T-helper 17 cell (primary cell): Measurements from ENCODE around the gene CAPN11. TPM values are rescaled to one million over a fixed set of nuclear protein-coding genes. Genes with fewer than 3 reads are reported as not detected.
A peak's percentile ranks its signal among the peaks of the same experiment; 100 is the strongest.

Source experiments
- ATAC-seq: fragments of 150-1000 bp; cut with Tn5 transposase; 2 replicates; pipeline ENCODE4 v1.10.0; 2021; ENCODE audit warnings: mild to moderate bottlenecking, moderate library complexity
- DNase-seq, 3 donors: peaks; one replicate each; pipeline versions ENCODE4 v3.0.0 to v3.0.0-alpha.2; 2020 to 2021
- H3K9me3 ChIP-seq: one replicate; pipeline ENCODE4 v1.7.0; 2013; ENCODE audit warnings: low read length, mild to moderate bottlenecking; ENCODE audit not compliant: control insufficient read depth, poor library complexity, severe bottlenecking
- H3K27ac Mint-ChIP-seq: one replicate; pipeline ENCODE4 v1.8.0; 2022; ENCODE audit warnings: mild to moderate bottlenecking, moderate library complexity, mixed read lengths
- H3K27me3 Mint-ChIP-seq: one replicate; pipeline ENCODE4 v1.8.0; 2022; ENCODE audit warnings: mixed read lengths
- H3K36me3 Mint-ChIP-seq: one replicate; pipeline ENCODE4 v1.8.0; 2022; ENCODE audit warnings: low read depth, mixed read lengths
- H3K4me1 Mint-ChIP-seq: one replicate; pipeline ENCODE4 v1.8.0; 2022; ENCODE audit warnings: mild to moderate bottlenecking, mixed read lengths
- H3K4me3 Mint-ChIP-seq: one replicate; pipeline ENCODE4 v1.8.0; 2022; ENCODE audit warnings: mild to moderate bottlenecking, moderate library complexity, mixed read lengths
- total RNA-seq, 4 donors: library from RNA in 2 of 4; stranded (reverse) in 2 of 4; gene quantifications; one replicate each; pipeline ENCODE4 v1.2.3 and lab custom pipeline; 2022 to 2026

Gene CAPN11
- total RNA-seq, 2 donors from 2014 or later, result 0.26 to 1.0 TPM

DNA sequence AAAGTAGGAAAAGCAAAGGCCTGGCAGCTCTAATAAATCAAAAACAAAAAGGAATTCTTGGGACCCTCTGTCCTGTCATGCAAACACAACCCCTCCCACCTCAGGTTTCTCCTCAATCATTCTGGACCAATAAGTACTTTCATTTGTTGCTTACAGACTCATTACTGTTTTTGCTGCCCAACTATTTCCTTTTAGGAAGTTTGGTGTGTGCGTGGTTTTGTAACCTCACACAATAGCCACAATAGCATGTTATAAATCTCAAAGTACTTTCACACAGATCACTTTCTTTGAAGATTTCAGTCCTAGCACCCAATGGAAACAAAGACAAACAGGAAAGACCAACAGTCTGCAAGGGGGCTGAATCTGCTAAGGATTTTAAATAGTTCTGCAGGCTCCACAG is 35.8 kb upstream of the CAPN11 start:
- H3K9me3 ChIP-seq, result no peaks in the 10 kb centered on the region
- Mint-ChIP-seq H3K4me3 (peak overlapping the region; percentile 84), H3K4me1 (peaks cover 57% of the 10 kb centered on the region), H3K27me3 (no peaks in the 10 kb centered on the region), H3K27ac (peak overlapping the region; percentile 84), H3K36me3 (peaks cover 3% of the 10 kb centered on the region)
- no peak for DNase-seq
- ATAC-seq, result no peak

DNA sequence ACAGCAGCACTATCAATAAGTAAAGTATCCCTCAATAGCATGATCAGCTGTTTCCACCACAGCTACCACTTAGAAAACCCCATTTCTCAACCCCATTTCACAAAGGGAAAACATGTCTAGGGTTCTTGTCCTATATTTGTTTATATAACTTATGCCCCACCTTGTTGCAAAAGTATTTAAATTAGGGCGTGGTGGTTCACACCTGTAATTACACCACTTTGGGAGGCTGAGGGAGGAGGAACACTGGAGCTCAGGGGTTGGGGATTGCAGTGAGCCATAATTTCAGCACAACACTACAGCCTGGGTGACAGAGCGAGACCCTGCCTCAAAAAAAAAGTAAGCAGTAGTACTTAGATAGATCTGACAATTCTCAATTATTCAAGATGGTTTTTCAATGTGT is 35.1 kb upstream of the CAPN11 start:
- DNase-seq (no peak), ATAC-seq (no peak)
- Mint-ChIP-seq H3K4me1 (peaks cover 57% of the 10 kb centered on the region), H3K4me3 (peak overlapping the region; percentile 49), H3K27ac (peak overlapping the region; percentile 84), H3K27me3 (no peaks in the 10 kb centered on the region), H3K36me3 (peaks cover 3% of the 10 kb centered on the region)
- no peaks in the 10 kb centered on the region for H3K9me3 ChIP-seq

DNA sequence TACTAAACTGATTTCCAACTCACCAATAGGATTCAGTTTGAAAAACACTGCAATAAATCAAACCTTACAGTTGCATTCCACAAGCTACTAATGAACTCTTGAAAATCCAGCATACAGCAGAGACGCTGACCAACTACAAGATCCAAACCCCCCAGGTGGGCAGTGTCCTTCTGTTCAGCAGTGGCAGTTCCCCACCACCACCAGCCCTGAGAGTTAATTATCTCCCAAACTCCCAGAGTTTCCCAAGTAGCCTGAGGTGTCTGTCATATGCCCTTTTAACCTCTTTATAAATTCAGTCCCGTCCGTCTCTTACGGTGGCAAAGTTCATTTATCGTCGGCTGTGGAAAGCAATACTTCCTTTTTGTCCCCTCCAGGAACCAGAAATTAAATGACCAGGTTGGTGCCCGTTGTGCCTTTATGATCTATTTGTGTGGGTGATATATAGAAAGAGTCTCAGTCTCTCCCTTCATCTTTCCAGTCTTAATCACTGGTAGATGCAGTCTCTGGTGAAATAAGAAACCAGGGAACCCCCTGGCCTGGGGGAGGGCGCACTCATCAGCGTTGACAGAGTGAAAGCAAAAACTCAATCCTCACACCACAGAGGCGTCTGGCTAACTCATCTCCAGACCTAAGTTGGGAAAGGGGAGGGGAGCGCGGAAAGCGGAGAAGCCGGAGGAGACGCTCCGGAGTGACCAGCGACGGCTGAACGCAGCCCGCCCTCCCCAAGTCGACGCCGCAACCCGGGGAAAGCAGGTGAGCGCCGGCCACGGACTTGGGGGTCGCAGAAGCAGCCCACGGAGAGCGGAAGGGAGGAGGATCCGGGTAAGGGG is 32.1 kb upstream of the CAPN11 start:
- Mint-ChIP-seq H3K4me3 (peak overlapping the region; percentile 99), H3K36me3 (peaks cover 3% of the 10 kb centered on the region), H3K27me3 (no peaks in the 10 kb centered on the region), H3K27ac (peak overlapping the region; percentile 98), H3K4me1 (peaks cover 40% of the 10 kb centered on the region)
- no peaks in the 10 kb centered on the region for H3K9me3 ChIP-seq
- DNase-seq (peak; percentile 41 to 60 (median 59)), ATAC-seq (peak; percentile 74)

DNA sequence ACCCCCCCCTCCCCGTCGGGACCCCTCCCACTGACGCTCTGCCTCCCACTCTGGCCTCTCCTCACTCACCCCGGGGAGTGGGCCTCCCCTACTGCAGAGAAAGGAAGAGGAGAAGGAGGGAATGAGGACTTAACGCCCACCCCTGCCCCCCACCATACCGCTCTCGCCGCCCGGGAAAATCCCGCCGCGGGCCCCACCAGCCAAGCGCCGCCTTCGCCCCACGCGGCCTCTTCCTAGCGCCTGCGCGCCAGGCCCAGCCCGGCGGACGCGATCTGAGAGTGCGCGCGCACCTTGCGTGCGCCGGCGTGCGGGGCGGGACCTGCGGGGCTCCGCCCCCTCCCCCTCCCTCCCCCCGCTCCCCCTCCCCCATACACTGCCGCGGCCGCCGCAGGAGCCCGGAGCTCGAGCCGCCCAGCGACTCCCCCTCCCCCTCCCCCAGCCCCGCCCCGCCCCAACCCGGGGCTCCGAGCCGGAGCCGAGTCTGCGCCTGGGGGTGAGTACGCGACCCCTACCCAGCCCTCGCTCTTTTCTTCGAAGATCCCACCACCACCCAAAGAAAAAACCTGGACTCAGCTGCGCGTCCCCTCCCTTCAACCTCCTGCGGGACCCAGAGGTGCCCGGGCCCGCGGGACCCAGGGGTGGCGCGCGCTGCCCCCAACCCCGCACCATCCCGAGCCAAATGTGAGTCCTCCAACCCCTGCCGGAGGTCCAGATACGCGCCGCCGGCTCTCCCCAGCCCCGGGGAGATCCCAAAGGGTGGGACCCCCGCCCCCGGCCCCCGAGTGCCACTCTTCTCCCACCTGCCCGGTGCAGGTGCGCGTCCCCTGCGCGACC is 31.2 kb upstream of the CAPN11 start, which contains the start of the genes MRPL14 and TMEM63B:
Gene MRPL14, minus strand, starts transcription at position 267 of the 834 bp plus-strand sequence. CDS start 10,841 bp downstream, outside the sequence.
Gene TMEM63B, plus strand, starts transcription at position 369 of the 834 bp plus-strand sequence. CDS start 7,031 bp downstream, outside the sequence.
- Mint-ChIP-seq H3K4me3 (peak within 1 kb of the TSS; percentile 99), H3K27me3 (no peaks in the 10 kb centered on the region), H3K27ac (peak within 1 kb of the TSS; percentile 98), H3K36me3 (peaks cover 3% of the 10 kb centered on the region), H3K4me1 (peaks cover 46% of the 10 kb centered on the region)
- peak; percentile 88 for ATAC-seq
- peak; percentile 92 to 96 (median 93) for DNase-seq
- no peaks in the 10 kb centered on the region for H3K9me3 ChIP-seq

DNA sequence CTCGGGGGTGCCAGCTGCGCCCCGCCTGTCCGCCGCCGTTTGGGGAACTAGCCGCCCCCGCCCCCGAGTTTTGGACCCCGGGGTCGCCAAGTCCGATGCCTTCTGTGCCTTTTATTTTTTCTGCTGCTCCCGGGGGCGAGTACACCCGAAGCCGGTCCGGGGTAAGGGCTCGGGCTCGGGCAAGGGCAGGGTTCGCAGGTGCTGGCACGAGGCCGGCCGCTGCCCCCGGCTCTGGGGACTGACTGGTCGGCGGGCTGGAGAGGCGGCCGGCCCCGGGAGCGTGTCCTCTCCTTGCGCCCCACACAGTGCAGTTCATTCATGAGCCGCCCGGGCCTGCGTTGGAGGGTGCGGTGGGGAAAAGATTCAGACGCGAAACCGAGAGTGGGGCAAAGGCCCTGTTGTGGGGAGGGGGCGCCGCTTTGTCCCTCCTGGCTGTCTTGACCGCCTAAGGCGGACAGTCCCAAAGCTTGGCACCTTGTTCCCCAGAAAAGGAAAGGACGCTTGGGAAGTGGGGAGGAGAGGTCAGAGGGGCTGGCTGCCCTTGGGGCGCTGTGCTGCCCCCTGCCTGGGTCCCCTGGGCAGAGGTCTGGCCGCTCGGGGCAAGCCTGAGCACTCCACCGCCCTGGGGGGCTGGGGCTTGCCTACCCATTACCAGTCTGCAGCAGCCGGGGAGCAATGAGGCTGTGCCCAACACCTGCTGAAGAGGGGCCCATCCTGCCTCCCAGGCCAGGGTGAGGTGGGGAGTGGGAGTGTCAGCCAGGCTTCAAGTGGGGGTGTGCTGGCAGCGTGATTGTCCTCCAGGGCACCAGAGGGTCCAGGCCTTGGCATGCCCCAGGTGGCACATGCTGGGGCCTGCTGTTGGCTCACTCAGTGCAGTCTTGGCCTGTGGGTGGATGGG is 30.4 kb upstream of the CAPN11 start:
- no peaks in the 10 kb centered on the region for H3K9me3 ChIP-seq
- Mint-ChIP-seq H3K27me3 (no peaks in the 10 kb centered on the region), H3K4me3 (peak overlapping the region; percentile 99), H3K36me3 (peaks cover 3% of the 10 kb centered on the region), H3K27ac (peak overlapping the region; percentile 98), H3K4me1 (peaks cover 40% of the 10 kb centered on the region)
- DNase-seq, result peak in 1 of 3 donors; percentile 17
- no peak for ATAC-seq

DNA sequence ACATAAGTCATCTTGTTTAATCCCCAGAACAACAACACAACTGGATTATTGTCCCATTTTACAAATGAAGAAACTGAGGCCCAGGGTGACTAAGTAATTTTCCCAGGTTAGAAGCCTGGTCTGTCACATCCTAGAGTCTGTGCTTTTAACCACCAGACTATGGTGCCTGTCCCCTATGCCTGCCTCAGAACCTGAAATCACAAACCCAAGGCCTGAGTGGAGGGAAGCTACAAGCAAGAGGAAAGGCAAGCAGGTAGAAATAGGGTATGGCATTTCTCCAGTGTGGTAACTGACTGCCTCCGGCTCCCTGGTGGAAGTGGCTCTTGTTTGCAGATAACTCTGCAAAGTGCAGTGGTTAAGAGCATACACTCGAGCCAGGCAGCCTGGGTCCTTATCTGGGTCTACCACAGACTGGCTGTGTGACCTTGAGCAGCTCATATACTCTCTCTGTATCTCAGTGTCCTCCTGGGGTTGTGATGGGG is 28.7 kb upstream of the CAPN11 start:
- Mint-ChIP-seq H3K27me3 (no peaks in the 10 kb centered on the region), H3K4me3 (no peak overlapping the region), H3K27ac (peak overlapping the region; percentile 34), H3K36me3 (peaks cover 3% of the 10 kb centered on the region), H3K4me1 (peaks cover 30% of the 10 kb centered on the region)
- H3K9me3 ChIP-seq, result no peaks in the 10 kb centered on the region
- DNase-seq (no peak), ATAC-seq (no peak)

DNA sequence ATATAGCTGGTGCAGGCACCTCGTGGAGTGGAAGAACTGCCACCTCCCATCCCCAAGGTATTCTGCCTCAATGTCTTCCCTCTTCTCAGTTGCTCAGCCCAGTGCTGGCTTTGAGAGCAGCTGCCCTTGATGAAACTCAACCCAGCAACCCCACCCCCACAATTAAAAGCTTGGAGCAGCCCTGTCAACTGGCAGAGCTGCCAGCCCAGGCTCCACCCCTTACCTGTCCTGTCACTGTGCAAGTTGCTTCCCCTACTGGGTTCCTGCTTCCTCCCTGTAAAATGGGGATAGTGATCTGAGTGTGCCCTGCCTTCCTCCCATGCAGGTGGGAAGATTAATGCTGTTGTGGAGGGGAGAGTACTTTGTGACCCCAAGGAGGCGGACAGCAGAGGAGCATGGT is 26.7 kb upstream of the CAPN11 start:
- no peak for DNase-seq
- Mint-ChIP-seq H3K4me1 (peaks cover 23% of the 10 kb centered on the region), H3K36me3 (peaks cover 2% of the 10 kb centered on the region), H3K4me3 (peak overlapping the region; percentile 21), H3K27ac (no peak overlapping the region), H3K27me3 (no peaks in the 10 kb centered on the region)
- ATAC-seq, result no peak
- no peaks in the 10 kb centered on the region for H3K9me3 ChIP-seq

DNA sequence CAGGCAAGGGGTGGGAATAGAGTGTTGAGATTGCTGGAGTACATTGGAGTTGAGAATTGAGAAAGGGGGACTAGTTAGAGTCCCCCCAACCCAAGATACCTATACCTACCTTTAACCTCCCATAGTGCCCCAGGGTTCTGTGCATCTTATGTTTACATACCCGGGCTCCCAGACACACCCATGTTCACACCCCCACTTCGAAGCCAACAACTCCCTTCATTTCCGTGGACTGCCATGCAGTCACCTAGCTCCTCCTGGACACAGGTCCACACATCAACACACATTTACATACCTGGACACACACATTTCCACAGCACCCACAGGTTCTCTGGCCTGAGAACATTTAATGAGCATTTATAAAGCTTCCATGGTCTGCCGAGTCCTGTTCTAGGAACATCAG is 26.1 kb upstream of the CAPN11 start:
- Mint-ChIP-seq H3K4me1 (peaks cover 23% of the 10 kb centered on the region), H3K27me3 (no peaks in the 10 kb centered on the region), H3K27ac (no peak overlapping the region), H3K4me3 (no peak overlapping the region), H3K36me3 (peaks cover 2% of the 10 kb centered on the region)
- no peaks in the 10 kb centered on the region for H3K9me3 ChIP-seq
- DNase-seq (no peak), ATAC-seq (no peak)

DNA sequence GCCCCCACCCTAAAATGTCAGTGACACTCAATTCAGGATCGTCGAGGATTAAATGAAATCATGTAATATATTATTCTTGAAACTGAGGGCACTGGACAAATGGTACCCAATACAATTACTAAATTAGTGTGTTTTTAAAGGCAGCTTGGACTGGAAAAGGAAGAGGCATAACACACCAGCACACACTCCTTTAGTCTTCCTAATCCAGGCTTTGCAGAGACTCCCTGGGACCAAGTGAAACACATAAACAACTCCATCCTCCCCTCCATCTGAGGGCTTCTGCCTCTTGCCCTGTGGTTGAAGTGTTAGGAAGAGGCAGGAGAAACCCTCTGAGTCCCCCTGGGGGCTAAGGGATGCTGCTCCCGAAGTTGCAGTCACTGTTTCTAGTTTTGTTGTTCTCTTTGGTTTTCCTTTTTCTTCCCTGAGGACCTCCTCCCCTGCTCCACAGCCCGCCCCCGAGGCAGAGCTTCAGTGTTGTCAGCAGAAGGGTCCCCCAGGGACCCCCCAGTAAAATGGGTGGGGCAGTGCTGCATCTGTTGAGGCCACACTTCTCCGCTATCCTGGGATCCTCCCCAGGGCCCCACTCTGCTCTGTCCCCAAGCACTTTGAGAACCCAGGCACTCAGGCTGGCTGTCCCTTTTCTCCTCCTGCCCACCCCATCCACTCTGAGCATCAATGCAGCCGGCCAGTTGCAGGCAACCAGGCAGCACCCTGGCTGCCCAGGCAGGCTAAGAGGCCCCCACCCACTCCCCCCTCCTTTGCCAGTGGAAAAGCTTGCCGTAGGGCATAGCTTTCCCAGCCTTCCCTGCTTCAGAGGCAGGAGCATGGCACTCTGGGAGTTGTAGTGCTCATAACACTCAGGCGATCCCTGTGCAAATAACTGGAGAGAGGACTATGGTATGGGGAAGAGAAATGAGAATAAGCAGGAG is 25.4 kb upstream of the CAPN11 start:
- H3K9me3 ChIP-seq, result no peaks in the 10 kb centered on the region
- Mint-ChIP-seq H3K27me3 (no peaks in the 10 kb centered on the region), H3K27ac (no peak overlapping the region), H3K36me3 (peaks cover 2% of the 10 kb centered on the region), H3K4me3 (no peak overlapping the region), H3K4me1 (peaks cover 22% of the 10 kb centered on the region)
- DNase-seq (no peak), ATAC-seq (no peak)

DNA sequence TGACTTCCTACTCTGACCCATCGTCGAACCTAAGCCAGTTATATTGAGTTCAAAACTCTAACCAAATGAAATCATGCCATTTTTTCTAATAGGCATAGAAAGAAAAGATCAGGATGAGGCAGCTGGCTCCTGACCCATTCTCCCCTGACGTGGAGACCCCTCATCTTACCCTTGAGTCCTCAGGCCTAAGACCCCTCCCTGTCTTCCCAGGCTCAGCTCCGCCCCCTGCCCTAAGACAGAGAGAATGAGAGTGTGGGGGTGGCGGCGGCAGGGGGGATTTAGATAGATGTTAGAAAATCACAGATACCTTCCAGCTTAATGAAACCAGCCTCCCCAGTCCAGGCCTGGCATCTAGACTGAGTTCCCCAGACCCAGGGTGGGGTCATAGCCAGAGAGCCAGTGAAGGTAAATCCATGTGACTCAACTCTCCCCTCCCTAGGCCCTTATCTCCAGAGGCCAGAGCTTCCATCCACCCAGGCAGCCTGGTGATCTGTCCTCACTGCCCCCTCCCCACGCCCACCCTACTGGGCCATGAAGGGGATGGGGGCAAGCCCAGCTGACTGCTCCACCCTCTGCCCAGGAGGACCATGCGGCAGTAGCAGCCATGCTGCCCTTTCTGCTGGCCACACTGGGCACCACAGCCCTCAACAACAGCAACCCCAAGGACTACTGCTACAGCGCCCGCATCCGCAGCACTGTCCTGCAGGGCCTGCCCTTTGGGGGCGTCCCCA is 24.5 kb upstream of the CAPN11 start:
- Mint-ChIP-seq H3K27ac (no peak overlapping the region), H3K4me3 (no peak overlapping the region), H3K4me1 (peaks cover 23% of the 10 kb centered on the region), H3K27me3 (no peaks in the 10 kb centered on the region), H3K36me3 (peaks cover 2% of the 10 kb centered on the region)
- DNase-seq, result no peak
- ATAC-seq, result no peak
- no peaks in the 10 kb centered on the region for H3K9me3 ChIP-seq

DNA sequence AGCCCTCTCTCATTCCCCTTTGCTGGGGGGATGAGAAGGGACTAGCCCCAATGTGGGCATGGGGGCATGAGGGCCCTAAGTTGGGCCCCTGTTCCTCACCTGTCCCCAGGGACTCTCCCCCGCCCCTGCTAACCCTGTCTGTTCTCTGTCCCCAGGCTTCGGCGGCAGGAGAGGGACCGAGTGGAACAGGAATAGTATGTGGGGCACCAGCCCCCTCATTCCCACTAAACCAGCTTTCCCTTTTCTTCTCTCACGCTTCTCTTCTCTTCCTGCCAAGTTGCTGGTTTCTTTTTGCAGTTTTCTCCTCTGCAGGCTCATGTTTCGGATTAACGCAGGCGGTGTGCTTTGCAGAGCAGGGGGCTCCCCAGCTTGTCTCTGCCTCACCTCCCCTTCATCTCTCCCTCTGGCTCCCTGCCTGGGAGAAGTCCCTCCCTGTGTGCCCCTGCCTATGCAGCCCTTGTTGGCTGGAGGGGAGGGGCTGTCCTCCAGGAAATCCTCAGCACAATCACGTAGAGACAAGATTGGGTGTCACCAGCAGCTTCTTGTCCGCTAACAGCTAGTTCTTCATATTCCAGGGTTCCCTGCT is 23.4 kb upstream of the CAPN11 start:
- Mint-ChIP-seq H3K27me3 (no peaks in the 10 kb centered on the region), H3K4me3 (peak overlapping the region; percentile 57), H3K4me1 (peaks cover 24% of the 10 kb centered on the region), H3K36me3 (peaks cover 2% of the 10 kb centered on the region), H3K27ac (peak overlapping the region; percentile 90)
- DNase-seq (no peak), ATAC-seq (no peak)
- no peaks in the 10 kb centered on the region for H3K9me3 ChIP-seq
